ENCODE measurements around the gene MOCOS. TPM values are rescaled to one million over a fixed set of nuclear protein-coding genes. Genes with fewer than 3 reads are reported as not detected.

The MOCOS gene
- total RNA-seq, 4 donors from 2014 or later = 0.46 to 2.8 (median 0.73) TPM

DNA sequence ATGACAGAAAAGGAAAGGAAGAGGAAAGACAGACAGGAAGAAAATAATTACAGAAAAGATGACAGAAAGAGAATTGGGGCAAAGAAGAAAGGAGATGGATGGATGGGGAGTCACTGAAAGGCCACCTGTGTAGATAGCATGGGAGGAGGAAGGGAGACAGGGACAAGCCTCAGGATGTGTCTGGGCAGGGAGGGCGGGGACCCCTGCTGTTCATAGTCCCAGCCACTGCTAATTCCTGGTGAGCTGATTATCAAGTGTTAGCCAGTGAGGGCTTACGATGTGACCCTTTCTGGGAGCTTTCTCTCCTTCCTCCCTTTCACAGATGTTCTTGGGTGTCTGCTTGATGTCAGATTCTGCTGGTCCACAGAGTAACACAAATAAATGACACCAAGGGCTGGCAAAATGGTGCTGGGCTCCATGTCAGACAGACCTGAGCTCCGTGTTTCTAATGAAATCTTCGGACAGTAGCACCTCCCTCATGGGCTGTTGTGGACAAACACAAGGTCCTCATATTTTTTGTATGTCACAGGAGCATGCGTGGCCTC is 123.8 kb downstream of the MOCOS start:
- Histone ChIP-seq H3K27me3 (no peaks in the 10 kb centered on the region), H3K4me1 (peaks cover 43 to 47% of the 10 kb centered on the region in 2 donors), H3K27ac (no peak overlapping the region), H3K9me3 (no peaks in the 10 kb centered on the region), H3K4me3 (no peak overlapping the region), H3K36me3 (no peaks in the 10 kb centered on the region)
- ATAC-seq = no peak
- intact Hi-C loops (cut with DNase I; ENCODE audit: low total_unique reads) (loop anchor here (5.0 to 10.0 kb wide), 2 partner anchors 36 to 64 kb away; no protein-coding TSS in a partner anchor), in situ Hi-C loops (cut with MboI; ENCODE audit: low sequenced_read_pairs in 4 of 4) (no loop called here)
- no peak for DNase-seq
- TF ChIP-seq, protein P1, sequence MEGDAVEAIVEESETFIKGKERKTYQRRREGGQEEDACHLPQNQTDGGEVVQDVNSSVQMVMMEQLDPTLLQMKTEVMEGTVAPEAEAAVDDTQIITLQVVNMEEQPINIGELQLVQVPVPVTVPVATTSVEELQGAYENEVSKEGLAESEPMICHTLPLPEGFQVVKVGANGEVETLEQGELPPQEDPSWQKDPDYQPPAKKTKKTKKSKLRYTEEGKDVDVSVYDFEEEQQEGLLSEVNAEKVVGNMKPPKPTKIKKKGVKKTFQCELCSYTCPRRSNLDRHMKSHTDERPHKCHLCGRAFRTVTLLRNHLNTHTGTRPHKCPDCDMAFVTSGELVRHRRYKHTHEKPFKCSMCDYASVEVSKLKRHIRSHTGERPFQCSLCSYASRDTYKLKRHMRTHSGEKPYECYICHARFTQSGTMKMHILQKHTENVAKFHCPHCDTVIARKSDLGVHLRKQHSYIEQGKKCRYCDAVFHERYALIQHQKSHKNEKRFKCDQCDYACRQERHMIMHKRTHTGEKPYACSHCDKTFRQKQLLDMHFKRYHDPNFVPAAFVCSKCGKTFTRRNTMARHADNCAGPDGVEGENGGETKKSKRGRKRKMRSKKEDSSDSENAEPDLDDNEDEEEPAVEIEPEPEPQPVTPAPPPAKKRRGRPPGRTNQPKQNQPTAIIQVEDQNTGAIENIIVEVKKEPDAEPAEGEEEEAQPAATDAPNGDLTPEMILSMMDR (IDR thresholded peaks at IDR 0.05 in 4 of 5, conservative IDR thresholded peaks at IDR 0.05 in 1 of 5) = no peak
- no peak for TF ChIP-seq POLR2A (IDR thresholded peaks at IDR 0.05)

DNA sequence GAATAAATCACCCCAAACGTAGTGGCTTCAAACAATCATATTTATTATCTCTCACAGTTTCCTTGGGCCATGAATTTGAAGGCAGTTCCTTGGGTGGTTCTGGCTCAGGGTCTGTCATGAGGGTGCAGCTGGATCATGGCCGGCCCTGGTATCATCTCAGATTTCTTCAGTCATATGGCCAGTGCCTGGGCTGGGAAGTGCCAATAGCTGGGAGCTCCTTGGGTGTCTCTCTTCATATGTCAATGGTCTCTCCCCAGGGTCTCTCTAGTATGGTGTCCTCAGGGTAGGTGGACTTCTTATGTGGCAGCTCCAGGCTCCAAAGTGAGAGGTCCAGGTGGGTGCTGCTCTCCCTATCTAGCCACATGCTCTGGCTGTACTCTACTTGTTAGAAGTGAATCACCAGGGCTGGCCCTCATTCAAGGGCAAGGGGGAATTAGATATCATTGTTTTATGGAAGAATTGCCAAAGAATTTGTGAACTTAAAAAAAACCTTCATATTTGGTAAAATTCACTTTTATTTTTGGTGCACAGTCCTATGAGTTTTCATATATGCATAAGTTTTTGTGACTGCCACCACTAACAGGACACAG is 125.6 kb downstream of the MOCOS start:
- intact Hi-C loops (cut with DNase I; ENCODE audit: low total_unique reads) = loop anchor here (5.0 to 10.0 kb wide), 2 partner anchors 34 to 62 kb away; no protein-coding TSS in a partner anchor
- DNase-seq = peak in 1 of 2 donors; percentile 48
- H3K36me3 ChIP-seq = no peaks in the 10 kb centered on the region
- in situ Hi-C loops (cut with MboI; ENCODE audit: low sequenced_read_pairs in 4 of 4) = no loop called here
- H3K4me1 ChIP-seq = peaks cover 36 to 40% of the 10 kb centered on the region in 2 donors
- no peaks in the 10 kb centered on the region for H3K9me3 ChIP-seq
- TF ChIP-seq, protein P1 (IDR thresholded peaks at IDR 0.05 in 4 of 5, conservative IDR thresholded peaks at IDR 0.05 in 1 of 5) = no peak
- no peak for TF ChIP-seq POLR2A (IDR thresholded peaks at IDR 0.05)
- no peaks in the 10 kb centered on the region for H3K27me3 ChIP-seq
- H3K4me3 ChIP-seq = no peak overlapping the region
- peak overlapping the region in 1 of 4 donors; percentile 4 for H3K27ac ChIP-seq
- peak; percentile 43 to 47 for ATAC-seq

DNA sequence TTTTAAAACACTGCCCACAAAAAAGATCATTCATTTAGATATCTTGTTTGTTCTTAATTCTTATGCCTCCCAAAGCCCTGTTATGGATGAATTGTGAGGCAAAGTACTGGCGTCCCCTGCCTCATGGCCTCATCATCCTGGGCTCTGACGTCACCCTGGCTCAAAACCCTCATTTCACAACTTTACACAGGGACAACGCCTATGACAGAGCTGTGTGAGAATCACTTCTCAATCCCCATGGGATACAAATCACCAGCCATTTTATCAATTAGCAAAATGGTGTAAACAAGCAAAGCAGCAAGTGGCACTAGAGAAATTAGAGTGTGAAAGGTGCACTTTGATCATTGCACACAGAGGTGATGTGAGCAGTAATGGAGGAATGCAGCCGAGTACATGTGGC is 126.8 kb downstream of the MOCOS start:
- Histone ChIP-seq H3K27me3 (no peaks in the 10 kb centered on the region), H3K36me3 (no peaks in the 10 kb centered on the region), H3K4me3 (no peak overlapping the region), H3K4me1 (peaks cover 33 to 34% of the 10 kb centered on the region in 2 donors), H3K9me3 (no peaks in the 10 kb centered on the region), H3K27ac (peak overlapping the region in 1 of 4 donors; percentile 22)
- in situ Hi-C loops (cut with MboI; ENCODE audit: low sequenced_read_pairs in 4 of 4) = no loop called here
- ATAC-seq (peak; percentile 77 to 79), DNase-seq (peak in 1 of 2 donors; percentile 62)
- intact Hi-C loops (cut with DNase I; ENCODE audit: low total_unique reads) = loop anchor here (5.0 to 10.0 kb wide), 2 partner anchors 33 to 61 kb away; no protein-coding TSS in a partner anchor
- TF ChIP-seq, protein P1 (IDR thresholded peaks at IDR 0.05 in 4 of 5, conservative IDR thresholded peaks at IDR 0.05 in 1 of 5) = no peak
- TF ChIP-seq POLR2A (IDR thresholded peaks at IDR 0.05) = no peak

DNA sequence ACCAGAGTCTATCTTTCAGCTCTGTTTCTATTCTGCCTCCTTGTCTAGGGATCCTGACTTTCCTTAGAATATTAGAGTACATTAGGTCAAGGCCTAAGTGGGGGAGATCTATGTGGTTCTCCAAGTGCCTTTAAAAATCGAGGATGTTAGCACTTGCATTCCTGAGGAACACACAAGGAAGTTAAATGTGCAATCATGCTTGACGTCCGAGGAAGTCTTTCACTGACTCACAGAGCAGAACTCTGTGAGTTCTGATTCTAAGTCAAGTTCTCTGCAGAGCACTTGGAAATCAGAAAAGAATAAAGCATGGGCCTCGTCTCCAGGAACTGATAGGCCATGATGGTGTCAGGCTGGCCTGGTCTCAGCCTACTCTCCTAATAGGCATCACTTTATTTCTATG is 127.5 kb downstream of the MOCOS start:
- no peak overlapping the region for H3K4me3 ChIP-seq
- TF ChIP-seq, protein P1 (IDR thresholded peaks at IDR 0.05 in 4 of 5, conservative IDR thresholded peaks at IDR 0.05 in 1 of 5) = no peak
- no peak for TF ChIP-seq POLR2A (IDR thresholded peaks at IDR 0.05)
- DNase-seq (no peak), ATAC-seq (no peak)
- H3K27me3 ChIP-seq = no peaks in the 10 kb centered on the region
- in situ Hi-C loops (cut with MboI; ENCODE audit: low sequenced_read_pairs in 4 of 4) (no loop called here), intact Hi-C loops (cut with DNase I; ENCODE audit: low total_unique reads) (loop anchor here (5.0 to 10.0 kb wide), 2 partner anchors 33 to 60 kb away; no protein-coding TSS in a partner anchor)
- H3K36me3 ChIP-seq = no peaks in the 10 kb centered on the region
- peak overlapping the region in 1 of 4 donors; percentile 22 for H3K27ac ChIP-seq
- no peaks in the 10 kb centered on the region for H3K9me3 ChIP-seq
- H3K4me1 ChIP-seq = peaks cover 28 to 29% of the 10 kb centered on the region in 2 donors
